ENCODE data around the gene CTNNA3.
"Not testable (repeated sequence)": the region's sequence is repeated elsewhere in the genome, so short reads cannot be mapped to it uniquely, and the experiment has no call there.

Gene CTNNA3

GRCh38 chr10:66336791-66337190, 1359.2 kb downstream of the CTNNA3 start:
- no peak for DNase-seq

GRCh38 chr10:66335753-66336152, 1360.2 kb downstream of the CTNNA3 start:
- not testable (repeated sequence) for DNase-seq

GRCh38 chr10:66329147-66329546, 1366.8 kb downstream of the CTNNA3 start:
- no peak for DNase-seq

GRCh38 chr10:66326876-66327275, 1369.1 kb downstream of the CTNNA3 start:
- DNase-seq = no peak

DNA sequence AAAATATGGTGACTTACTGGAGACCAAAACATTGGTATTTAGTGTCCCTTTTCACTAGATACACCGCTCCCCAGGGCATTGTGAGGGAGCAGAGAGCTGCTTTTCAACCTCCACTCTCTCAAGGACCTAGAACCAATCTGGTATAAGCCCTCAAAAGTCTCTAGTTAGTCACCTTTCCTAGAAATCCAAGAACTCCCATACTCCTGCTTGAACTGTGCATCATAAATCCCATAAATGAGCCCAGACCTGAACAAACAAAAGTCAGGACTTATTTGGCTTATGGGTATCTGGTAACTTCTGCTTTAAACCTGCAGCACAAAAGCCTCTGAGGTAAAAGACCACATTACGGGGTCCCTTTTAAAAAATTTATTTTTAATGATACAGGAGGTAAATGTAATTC, 1373.2 kb downstream of the CTNNA3 start:
- no peak for DNase-seq

- no peak for DNase-seq
Observed at GRCh38 chr10:66321723-66322665, 1374.0 kb downstream of the CTNNA3 start.

DNA sequence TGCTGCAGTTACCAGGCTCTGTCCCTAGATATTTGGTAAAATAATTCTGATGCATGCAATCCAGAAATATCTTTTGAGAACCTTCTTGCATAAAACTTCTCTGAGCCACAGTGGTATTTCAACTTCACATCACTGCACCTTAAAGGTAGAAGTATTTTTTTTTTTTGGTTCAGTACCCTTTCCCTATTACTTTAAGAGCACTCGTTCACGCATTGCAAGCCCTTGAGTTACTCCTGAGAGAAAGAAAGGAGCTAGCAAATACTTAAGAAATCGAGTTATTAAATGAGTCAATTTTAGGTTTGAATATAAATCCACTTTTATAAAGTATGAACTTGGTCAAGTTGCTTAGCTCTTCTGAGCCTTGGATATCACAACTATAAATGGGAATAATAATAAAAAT, 1377.2 kb downstream of the CTNNA3 start:
- no peak for DNase-seq

DNA sequence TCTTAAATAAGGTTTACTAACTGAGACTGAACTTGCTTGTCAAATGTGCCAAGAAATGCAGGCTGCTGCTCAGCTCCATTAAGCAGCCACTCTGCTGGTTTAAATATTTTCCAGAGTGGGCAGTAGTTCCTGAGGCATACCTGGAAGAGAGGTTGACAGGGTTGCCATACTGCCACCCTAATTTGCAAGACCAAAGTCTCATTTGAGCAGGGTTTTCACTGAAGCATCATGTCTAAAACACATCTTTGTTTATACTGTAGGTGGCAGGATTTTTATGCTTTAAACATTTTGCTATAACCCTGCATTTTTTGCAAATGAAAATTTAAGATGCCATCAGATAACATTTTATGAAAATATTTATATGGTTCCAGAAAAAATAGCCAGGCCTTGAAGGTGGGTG, 1388.2 kb downstream of the CTNNA3 start:
- no peak for DNase-seq

GRCh38 chr10:66301078-66301477, 1394.9 kb downstream of the CTNNA3 start:
- DNase-seq = no peak

DNA sequence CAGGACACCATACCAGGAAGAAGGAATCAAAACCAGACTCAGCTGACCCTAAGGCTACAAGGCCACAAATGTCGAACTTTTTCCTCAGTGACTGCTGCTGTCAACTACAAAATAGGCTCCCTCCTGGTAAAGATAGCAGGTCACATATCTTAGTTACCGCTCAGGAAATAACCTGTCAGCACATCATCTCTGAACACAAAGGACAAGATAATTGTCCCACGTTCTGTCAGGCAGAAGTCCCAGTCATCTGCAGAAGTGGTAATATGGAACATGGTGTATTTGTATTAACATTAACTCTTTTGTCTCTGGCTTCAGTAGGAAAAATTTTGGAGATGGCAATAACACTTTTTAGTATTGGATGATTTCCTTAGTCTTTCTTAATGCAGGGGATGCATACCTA, 1400.4 kb downstream of the CTNNA3 start:
- DNase-seq = no peak

GRCh38 chr10:66294538-66294937, 1401.5 kb downstream of the CTNNA3 start:
- DNase-seq = no peak

DNA sequence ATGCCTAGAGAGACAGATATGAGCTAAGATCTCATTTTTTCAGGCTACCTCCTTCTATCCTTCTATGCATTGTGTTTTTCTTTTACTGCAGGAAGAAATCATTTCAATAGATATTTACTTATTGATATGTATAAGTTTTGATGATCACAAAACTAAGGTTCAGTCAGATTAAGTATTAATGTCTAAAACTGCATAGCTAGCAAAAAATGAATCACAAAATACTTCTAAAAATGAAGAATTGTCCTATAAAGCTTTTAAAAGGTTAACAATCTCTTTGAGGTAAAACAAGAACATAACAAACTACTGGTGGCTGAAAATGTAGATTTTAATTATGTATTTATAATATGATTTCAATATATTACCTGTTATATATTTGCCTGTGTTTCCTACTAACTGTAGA, 1403.1 kb downstream of the CTNNA3 start:
- DNase-seq = no peak

GRCh38 chr10:66292456-66292855, 1403.5 kb downstream of the CTNNA3 start:
- DNase-seq = no peak

DNA sequence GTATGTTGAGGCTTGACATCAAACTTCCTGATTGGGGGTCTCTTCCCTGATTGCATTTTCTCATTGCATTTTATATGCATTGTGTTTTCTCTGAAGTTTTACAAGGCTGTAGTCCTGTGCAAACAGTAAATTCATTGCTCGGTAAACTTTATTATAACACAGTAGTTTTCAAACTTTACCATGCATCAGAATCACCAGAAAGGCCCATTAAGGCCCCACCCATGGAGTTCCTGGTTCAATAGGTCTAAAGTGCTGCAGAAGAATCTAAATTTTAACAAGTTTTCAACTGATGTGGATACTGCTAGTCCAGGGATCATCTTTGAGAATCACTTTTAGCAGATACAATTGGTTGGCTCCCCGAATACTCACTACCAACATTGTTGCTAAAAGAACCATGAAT, 1404.9 kb downstream of the CTNNA3 start:
- DNase-seq = no peak

DNA sequence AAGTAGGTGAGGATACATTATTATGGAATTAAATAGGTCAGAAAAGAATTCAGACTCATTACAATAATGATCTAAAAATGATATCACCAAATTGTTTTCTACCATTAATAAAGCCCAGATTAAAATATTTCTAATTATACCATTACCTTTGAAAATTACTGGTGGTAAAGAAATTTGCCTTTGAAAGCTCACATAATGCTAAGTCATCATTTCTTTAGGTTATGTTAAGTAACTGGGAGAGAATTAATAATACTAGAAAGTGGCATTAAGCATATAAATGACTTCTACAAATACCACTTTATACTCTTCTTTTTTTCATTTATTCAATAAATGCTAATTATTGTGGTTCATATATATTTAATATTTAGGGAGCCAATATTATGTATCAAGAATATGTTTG, 1411.4 kb downstream of the CTNNA3 start:
- no peak for DNase-seq

- no peak for DNase-seq
Observed at GRCh38 chr10:66283874-66284464, 1412.0 kb downstream of the CTNNA3 start.

DNA sequence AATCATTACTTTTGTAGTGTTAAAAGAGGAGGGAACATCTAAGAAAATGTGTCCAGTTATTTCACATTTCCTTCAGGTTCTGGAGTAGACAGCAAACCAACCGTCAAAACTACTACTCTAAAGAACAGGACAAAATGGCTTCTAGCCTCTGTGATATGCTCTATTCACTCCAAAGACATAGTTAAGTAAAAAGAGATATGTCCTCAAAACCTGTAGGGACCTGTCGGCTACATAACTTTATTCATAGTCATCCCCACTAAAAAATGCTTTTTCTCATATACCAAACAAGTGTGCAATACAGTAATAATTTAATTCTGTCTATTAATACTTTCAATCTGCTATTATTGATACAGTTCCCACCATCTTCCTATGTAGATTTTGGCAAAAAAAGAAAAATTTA, 1412.9 kb downstream of the CTNNA3 start:
- no peak for DNase-seq

DNA sequence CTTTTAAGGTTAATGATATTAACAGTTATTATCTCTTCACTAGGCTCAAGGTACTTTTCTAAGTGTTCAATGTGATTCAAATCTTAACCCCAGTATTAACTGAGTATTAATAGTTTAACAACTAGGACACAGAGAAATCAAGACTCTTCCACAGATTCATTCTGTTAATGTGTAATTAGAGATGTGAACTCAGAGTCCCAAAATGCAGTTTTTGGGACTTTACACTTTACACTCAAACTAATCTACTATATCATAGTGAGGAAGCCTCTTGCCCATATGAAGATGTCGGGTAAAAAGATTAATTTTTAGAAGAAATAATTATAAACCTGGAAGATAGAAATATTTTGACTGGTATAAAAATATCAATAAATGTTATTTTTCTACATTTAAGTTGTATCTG, 1414.7 kb downstream of the CTNNA3 start:
- no peak for DNase-seq

- DNase-seq = no peak
Observed at GRCh38 chr10:66277481-66277880, 1418.5 kb downstream of the CTNNA3 start.

- no peak for DNase-seq
Observed at GRCh38 chr10:66273966-66274519, 1422.0 kb downstream of the CTNNA3 start.

DNA sequence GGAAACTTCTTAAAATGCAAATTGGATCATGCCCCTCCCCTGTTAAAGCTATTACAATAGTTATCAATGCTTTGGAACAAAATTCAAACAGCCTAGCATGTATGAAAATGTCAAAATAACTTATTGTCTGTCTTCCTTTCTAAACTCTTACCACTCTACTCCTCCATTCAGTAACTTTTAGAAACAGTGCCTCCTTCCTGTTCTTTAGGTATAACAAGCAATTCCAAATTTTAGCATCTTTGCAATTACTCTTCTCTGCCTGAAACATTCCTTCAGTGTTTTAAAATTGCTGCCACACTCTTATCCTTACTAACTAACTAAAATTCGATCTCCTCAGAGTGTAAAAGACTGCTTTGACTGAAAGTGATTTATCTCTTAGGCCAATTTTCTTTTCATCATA, 1430.6 kb downstream of the CTNNA3 start:
- no peak for DNase-seq

GRCh38 chr10:66259836-66260235, 1436.2 kb downstream of the CTNNA3 start:
- no peak for DNase-seq

GRCh38 chr10:66258693-66259092, 1437.3 kb downstream of the CTNNA3 start:
- no peak for DNase-seq

DNA sequence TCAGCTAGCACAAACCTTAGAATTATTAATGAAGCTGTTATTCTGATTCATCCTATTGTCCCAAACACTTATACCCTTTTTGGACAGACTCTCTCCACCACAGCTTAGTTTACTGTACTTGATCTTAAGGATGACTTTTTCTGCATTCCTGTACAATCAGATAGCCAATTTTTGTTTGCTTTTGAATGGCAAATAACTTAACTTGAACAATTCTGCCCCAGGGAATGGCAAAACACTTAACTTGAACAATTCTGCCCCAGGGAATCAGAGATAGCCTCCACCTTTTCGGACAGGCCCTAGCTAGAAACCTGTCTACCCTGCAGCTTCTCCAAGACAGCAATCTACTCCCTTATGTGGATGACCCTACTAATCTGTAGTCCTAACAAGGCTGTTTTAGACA, 1438.2 kb downstream of the CTNNA3 start:
- no peak for DNase-seq

Data from T-helper 1 cell (primary cell).